Measurements from ENCODE around the gene MYO19. TPM values are rescaled to one million over a fixed set of nuclear protein-coding genes. Genes with fewer than 3 reads are reported as not detected.
A peak's percentile ranks its signal among the peaks of the same experiment; 100 is the strongest.

MYO19 gene
- total RNA-seq, 4 donors from 2014 or later = 150 to 286 (median 213) TPM

DNA sequence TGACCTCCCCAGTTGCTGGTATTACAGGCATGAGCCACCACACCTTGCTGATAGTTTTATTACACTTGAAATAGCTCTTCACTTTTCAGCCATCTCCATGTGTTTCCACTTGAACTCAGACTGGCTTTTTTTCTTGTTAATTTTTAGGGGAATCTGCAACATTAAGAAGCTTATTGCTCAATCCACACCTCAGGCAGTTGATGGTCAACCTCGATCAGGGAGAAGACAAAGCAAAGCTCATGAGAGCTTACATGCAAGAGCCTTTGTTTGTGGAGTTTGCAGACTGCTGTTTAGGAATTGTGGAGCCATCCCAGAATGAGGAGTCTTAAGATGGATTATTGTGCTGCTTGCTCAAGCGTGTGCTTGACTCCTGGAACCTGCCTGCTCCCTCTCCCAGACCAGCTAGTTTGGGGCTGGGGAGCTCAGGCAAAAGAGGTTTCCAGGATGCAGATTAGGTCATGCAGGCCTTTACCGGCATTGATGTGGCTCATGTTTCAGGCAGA, 39.5 kb downstream of the MYO19 start:
- H3K4me1 ChIP-seq = no peaks in the 10 kb centered on the region
- no peaks in the 10 kb centered on the region for H3K27me3 ChIP-seq
- no peak for TF ChIP-seq POLR2A (IDR thresholded peaks at IDR 0.05)
- TF ChIP-seq, protein P1, sequence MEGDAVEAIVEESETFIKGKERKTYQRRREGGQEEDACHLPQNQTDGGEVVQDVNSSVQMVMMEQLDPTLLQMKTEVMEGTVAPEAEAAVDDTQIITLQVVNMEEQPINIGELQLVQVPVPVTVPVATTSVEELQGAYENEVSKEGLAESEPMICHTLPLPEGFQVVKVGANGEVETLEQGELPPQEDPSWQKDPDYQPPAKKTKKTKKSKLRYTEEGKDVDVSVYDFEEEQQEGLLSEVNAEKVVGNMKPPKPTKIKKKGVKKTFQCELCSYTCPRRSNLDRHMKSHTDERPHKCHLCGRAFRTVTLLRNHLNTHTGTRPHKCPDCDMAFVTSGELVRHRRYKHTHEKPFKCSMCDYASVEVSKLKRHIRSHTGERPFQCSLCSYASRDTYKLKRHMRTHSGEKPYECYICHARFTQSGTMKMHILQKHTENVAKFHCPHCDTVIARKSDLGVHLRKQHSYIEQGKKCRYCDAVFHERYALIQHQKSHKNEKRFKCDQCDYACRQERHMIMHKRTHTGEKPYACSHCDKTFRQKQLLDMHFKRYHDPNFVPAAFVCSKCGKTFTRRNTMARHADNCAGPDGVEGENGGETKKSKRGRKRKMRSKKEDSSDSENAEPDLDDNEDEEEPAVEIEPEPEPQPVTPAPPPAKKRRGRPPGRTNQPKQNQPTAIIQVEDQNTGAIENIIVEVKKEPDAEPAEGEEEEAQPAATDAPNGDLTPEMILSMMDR (IDR thresholded peaks at IDR 0.05) = no peak
- H3K9me3 ChIP-seq = no peaks in the 10 kb centered on the region
- no peak overlapping the region for H3K27ac ChIP-seq
- no peak overlapping the region for H3K4me3 ChIP-seq
- H3K36me3 ChIP-seq = peaks cover 0 to 77% (median 0%) of the 10 kb centered on the region in 3 donors
- DNase-seq = no peak

DNA sequence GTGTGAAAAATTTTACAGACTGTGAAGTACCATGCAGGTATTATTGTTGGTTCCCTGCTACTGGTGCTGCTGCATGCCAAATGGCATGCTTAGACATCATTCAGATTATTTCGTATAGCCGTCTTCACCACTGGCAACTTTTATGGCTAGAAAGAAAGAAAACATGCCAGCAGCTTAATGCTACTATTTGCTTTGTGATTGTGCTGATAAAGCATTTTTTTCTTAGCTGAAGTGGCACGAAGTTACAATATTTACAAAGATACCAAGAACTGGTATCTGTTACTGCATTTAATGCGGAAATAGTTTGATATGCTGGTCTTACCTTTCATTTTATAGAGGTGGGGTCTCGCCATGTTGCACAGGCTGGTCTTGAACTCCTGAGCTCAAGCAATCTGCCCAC, 40.0 kb downstream of the MYO19 start:
- TF ChIP-seq, protein P1 (IDR thresholded peaks at IDR 0.05) = no peak
- TF ChIP-seq POLR2A (IDR thresholded peaks at IDR 0.05) = no peak
- Histone ChIP-seq H3K36me3 (peaks cover 0 to 76% (median 0%) of the 10 kb centered on the region in 3 donors), H3K9me3 (no peaks in the 10 kb centered on the region), H3K27me3 (no peaks in the 10 kb centered on the region), H3K4me1 (no peaks in the 10 kb centered on the region), H3K27ac (no peak overlapping the region), H3K4me3 (no peak overlapping the region)
- DNase-seq = no peak

DNA sequence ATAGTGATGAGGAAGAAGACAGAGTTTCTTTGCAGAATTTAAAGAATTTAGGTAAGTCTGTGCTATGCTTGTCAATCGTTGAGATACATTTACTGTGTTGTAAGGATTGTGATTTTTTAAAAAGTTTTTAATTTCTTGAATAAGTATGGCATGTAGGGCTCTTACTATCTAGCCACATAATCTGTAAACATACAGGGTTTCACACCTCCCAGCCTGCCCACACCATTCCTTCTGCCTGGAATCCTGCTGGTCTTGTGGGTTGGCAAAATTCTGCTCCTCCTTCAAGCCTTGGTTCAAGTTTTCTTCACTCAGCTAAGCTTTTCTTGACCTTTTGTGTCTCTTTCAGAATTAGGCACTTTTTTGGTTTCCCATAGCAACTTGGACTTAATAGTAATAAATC, 40.7 kb downstream of the MYO19 start:
- no peak for DNase-seq
- Histone ChIP-seq H3K27me3 (no peaks in the 10 kb centered on the region), H3K4me1 (no peaks in the 10 kb centered on the region), H3K36me3 (peaks cover 0 to 73% (median 0%) of the 10 kb centered on the region in 3 donors), H3K9me3 (no peaks in the 10 kb centered on the region), H3K4me3 (no peak overlapping the region), H3K27ac (no peak overlapping the region)
- TF ChIP-seq, protein P1 (IDR thresholded peaks at IDR 0.05) = no peak
- no peak for TF ChIP-seq POLR2A (IDR thresholded peaks at IDR 0.05)

DNA sequence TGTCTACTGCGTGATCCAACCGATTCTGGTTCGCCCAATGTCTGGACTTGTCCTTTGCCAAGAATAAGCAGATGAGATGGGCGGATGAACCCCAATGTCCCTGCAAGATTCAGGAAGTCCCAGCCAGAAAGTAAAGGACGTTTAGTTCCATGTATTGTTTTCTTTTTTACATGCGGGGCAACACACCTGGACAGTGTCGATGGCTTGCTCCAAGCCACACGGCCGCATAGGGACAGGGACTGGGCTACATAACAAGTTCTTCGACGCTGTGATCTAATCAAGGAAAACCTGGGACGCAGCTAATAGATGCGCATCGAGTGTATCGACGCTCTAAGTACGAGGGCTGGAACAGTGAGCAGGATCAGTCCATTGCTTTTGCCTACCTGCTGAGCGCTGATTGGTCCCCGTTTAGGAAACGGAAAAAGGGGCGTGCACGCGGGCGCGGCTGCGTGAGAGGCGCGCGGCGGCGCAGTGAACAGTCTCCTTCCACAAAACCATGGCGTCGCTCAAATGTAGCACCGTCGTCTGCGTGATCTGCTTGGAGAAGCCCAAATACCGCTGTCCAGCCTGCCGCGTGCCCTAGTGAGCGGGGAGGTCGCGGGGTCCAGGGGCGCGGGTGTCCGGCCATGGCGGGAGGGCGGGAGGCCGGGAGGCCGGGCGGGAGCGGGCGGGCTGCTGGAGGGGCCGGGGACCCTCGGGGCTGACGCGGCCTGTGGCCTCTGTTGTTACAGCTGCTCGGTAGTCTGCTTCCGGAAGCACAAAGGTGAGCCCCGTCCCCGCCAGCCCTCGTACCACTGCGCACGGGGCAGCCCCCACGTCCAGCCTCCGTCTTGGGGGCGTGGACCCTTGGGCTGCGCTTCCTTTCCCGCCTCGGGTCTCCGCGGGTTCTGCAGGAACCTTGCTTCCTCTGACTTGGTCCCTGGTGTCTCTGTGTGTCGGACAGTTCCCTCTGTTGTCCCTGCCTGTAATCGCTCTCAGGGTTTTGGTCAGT, 48.2 kb downstream of the MYO19 start, which contains the start of gene ZNHIT3:
Gene ZNHIT3 (plus strand): TSS at position 478 of the 991 bp plus-strand sequence. CDS start 19 bp downstream, at position 497.
- TF ChIP-seq POLR2A (IDR thresholded peaks at IDR 0.05) = peak; percentile 27 to 50
- TF ChIP-seq, protein P1 (IDR thresholded peaks at IDR 0.05) = peak in 1 of 6 experiments; percentile 9
- Histone ChIP-seq H3K27me3 (no peaks in the 10 kb centered on the region), H3K36me3 (peaks cover 0 to under 1% (median 0%) of the 10 kb centered on the region in 3 donors), H3K4me1 (peaks cover 0 to 27% (median 14%) of the 10 kb centered on the region in 4 donors), H3K9me3 (no peaks in the 10 kb centered on the region), H3K27ac (peak within 1 kb of the TSS; percentile 80 to 90 (median 86)), H3K4me3 (peak within 1 kb of the TSS; percentile 84 to 100 (median 94))
- peak; percentile 92 to 97 (median 92) for DNase-seq

DNA sequence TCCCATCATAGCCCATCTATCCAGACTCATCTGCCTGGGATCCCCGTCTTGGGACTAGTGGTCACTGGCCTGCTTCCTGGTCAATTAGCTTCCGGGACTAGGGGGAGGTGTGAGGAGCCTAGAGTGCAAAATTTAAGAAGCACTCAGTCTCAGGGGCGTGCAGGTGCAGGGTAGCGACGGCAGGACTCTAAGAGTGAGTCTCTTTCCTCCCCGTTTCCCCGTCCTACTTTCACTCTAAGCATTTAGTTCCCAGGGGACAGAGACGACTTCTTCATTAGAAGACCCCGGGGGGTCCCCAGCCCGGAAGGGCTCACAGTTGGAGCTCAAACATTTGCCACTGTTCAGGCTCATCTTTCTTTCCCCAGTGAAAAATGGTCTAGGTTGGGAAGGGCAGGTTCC, 48.9 kb downstream of the MYO19 start:
- Histone ChIP-seq H3K27ac (peak overlapping the region; percentile 80 to 90 (median 86)), H3K9me3 (no peaks in the 10 kb centered on the region), H3K36me3 (no peaks in the 10 kb centered on the region), H3K4me1 (peaks cover 0 to 27% (median 14%) of the 10 kb centered on the region in 4 donors), H3K4me3 (peak overlapping the region; percentile 84 to 100 (median 94)), H3K27me3 (no peaks in the 10 kb centered on the region)
- TF ChIP-seq, protein P1 (IDR thresholded peaks at IDR 0.05) = no peak
- TF ChIP-seq POLR2A (IDR thresholded peaks at IDR 0.05) = no peak
- DNase-seq = no peak

Data from Peyer's patch (tissue), 4 donors.